BJ (cell line): Measurements from ENCODE around the gene UBE2S. TPM values are rescaled to one million over a fixed set of nuclear protein-coding genes. Genes with fewer than 3 reads are reported as not detected.

Source experiments
- CTCF ChIA-PET: fragments of 350-600 bp; formaldehyde crosslinking; extraction: SDS; loops from one replicate; lab custom pipeline; 2021; ENCODE audit warnings: antibody characterized with exemption, inconsistent platforms; lab: Yijun Ruan, JAX
- POLR2A ChIA-PET: fragments of 300-600 bp; sonication (Branson Sonifier 250); formaldehyde crosslinking; extraction: SDS; loops from one replicate; lab custom pipeline; 2021; ENCODE audit warnings: antibody characterized with exemption; lab: Charles Lee
- DNase-seq: peaks from one replicate; pipeline ENCODE4 v3.0.0-alpha.2; 2011; ENCODE audit warnings: low read depth
- H3K27me3 ChIP-seq: 2 replicates; pipeline ENCODE4 v1.6.0; 2011; ENCODE audit warnings: low read length; ENCODE audit not compliant: control insufficient read depth, insufficient read depth
- H3K36me3 ChIP-seq: 2 replicates; pipeline ENCODE4 v1.5.1; 2011; ENCODE audit warnings: low read length; ENCODE audit not compliant: control insufficient read depth, insufficient read depth
- H3K4me3 ChIP-seq: 2 replicates; pipeline ENCODE4 v1.5.1; 2011; ENCODE audit warnings: low read depth, mild to moderate bottlenecking, control low read depth, low read length
- polyA plus RNA-seq: library from polyadenylated mRNA; depleted of rRNA; stranded (reverse); fragments of >200 nt; gene quantifications from 2 replicates; pipeline ENCODE4 v1.2.3, GENCODE V29; 2011
- TF ChIP-seq, protein P1 (sequence below): IDR thresholded peaks from 2 replicates; pipeline ENCODE4 v1.5.1; 2011; ENCODE audit warnings: low read depth, mild to moderate bottlenecking, control low read depth, inconsistent platforms, low read length, moderate library complexity; ENCODE audit not compliant: insufficient read depth

The UBE2S gene
- polyA plus RNA-seq, 1 experiment = 79.4 TPM

DNA sequence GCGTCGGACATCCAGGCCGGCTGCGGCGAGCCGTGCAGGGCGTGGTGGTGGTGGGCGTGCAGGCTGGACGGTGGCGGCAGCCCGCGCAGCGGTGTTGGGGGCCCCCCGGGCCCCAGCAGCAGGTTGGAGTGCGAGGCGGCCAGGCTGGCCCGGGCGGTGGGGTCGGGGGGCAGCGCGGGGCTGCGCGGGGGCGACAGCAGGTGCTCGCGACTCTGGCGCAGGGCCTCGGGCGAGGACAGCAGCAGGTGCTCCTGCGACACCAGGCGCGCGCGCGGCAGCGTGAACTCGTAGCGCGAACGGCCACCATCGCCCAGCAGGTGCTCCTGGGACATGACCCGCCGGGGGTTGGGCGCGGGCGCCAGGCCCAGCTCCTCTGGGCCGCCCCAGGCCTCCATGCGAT, 25.7 kb upstream of the UBE2S start:
- TF ChIP-seq, protein P1, sequence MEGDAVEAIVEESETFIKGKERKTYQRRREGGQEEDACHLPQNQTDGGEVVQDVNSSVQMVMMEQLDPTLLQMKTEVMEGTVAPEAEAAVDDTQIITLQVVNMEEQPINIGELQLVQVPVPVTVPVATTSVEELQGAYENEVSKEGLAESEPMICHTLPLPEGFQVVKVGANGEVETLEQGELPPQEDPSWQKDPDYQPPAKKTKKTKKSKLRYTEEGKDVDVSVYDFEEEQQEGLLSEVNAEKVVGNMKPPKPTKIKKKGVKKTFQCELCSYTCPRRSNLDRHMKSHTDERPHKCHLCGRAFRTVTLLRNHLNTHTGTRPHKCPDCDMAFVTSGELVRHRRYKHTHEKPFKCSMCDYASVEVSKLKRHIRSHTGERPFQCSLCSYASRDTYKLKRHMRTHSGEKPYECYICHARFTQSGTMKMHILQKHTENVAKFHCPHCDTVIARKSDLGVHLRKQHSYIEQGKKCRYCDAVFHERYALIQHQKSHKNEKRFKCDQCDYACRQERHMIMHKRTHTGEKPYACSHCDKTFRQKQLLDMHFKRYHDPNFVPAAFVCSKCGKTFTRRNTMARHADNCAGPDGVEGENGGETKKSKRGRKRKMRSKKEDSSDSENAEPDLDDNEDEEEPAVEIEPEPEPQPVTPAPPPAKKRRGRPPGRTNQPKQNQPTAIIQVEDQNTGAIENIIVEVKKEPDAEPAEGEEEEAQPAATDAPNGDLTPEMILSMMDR = no peak
- H3K4me3 ChIP-seq = no peak overlapping the region
- ChIA-PET CTCF (no interaction called here), POLR2A (no interaction called here)
- H3K36me3 ChIP-seq = no peaks in the 10 kb centered on the region
- H3K27me3 ChIP-seq = no peaks in the 10 kb centered on the region
- DNase-seq = no peak

DNA sequence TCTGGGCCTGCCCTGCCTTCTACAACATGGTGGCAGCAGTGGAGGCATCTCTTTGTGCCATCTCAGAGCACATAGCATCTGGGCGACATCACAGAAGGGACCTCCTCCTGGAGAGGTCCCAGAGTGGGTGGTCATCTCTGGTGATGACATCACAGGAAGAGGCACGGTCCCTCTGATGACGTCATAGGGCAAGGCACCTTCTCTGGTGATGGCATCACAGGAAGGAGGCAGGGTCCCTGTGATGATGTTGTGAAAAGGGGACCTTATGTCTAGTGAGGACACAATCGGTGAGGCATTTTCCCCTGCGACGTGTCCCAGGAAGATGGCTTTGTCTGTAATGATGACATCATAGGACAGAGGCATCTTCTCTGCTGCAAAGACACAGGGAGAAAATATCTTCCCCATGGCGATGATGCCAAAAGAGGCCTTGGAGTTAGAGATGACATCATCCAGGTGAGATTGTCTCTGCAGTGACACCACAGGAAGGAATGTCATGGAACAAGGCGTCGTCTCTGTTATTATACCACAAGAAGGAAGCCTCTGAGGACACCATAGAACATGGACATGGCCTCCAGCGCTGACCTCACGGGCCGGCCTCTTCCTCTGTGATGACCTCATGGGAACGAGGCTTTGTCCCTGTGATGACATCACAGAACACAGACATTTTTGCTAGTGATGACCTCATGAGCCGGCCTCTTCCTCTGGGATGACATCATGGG, 24.8 kb upstream of the UBE2S start:
- no peaks in the 10 kb centered on the region for H3K36me3 ChIP-seq
- no peak overlapping the region for H3K4me3 ChIP-seq
- no peak for DNase-seq
- TF ChIP-seq, protein P1 = no peak
- H3K27me3 ChIP-seq = no peaks in the 10 kb centered on the region
- ChIA-PET CTCF (interaction anchor here (0.8 kb wide), 1 partner anchor 15 kb away, joined by 3 read pairs; no protein-coding TSS in a partner anchor), POLR2A (no interaction called here)

DNA sequence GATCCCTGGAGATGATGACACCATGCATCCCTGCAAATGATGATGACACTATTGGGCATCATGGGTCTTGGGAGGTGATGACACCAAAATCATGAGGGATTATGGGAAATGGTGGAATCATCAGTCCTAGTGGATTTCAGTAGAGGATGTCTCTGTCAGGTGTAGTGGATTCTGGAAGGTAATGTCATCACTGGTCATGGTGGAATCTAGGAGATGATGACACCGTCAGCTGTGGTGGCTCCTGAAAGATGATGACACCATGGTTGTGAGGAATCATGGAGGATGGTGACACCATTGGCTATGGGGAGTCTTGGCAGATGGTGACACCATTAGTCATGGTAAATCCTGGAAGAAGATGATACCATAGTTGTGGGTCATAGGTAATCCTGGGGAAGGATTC, 23.6 kb upstream of the UBE2S start:
- Histone ChIP-seq H3K4me3 (no peak overlapping the region), H3K36me3 (no peaks in the 10 kb centered on the region), H3K27me3 (no peaks in the 10 kb centered on the region; the same call in 1 of the 2 replicates)
- TF ChIP-seq, protein P1 = no peak
- no peak for DNase-seq
- ChIA-PET POLR2A (no interaction called here), CTCF (no interaction called here)

DNA sequence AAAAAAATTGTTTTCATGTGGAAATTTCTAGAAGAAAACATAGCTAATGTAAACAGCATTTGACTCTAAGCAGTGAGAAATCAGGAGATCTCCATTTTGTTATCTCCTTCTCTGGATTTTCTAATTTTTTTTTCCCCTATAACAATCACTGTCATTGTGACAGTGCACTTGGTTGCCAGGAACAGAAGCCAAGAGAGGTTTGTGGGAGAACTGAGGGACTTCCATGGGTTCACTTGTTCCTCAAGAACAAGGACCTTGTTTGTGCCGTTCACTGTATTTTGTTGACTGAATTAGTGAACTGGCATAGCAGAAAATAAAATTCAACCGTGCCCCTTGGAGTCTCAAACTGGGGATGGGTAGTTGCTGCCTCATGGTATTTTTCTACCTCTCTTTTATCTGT, 18.5 kb upstream of the UBE2S start:
- POLR2A ChIA-PET = no interaction called here
- TF ChIP-seq, protein P1 = no peak
- H3K4me3 ChIP-seq = no peak overlapping the region
- no peak for DNase-seq
- H3K27me3 ChIP-seq = peaks cover 6% of the 10 kb centered on the region
- H3K36me3 ChIP-seq = no peaks in the 10 kb centered on the region
- CTCF ChIA-PET = interaction anchor here (0.6 to 2.0 kb wide), 3 partner anchors 8 to 193 kb away, joined by 4 to 7 read pairs (median 5); no protein-coding TSS in a partner anchor

DNA sequence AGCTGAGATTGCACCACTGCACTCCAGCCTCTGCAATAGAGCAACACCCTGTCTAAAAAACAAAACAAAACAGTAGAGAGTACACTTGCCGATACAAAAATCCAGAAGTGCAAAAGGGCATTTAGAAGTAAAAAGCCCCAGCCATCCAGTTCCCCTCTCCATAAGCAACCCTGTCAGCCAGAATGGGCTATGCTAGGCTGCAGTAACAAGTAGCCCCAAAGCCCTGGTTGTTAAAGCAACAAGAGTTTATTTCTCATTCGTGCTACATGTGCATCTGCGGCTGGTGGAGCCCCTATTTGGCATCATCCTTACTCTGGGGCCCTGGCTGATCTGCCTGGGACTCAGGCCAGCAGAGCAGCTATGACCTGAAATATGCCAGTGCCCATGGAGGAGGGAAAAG, 16.9 kb upstream of the UBE2S start:
- DNase-seq = no peak
- Histone ChIP-seq H3K36me3 (no peaks in the 10 kb centered on the region), H3K4me3 (no peak overlapping the region), H3K27me3 (peaks cover 6% of the 10 kb centered on the region)
- POLR2A ChIA-PET = no interaction called here
- CTCF ChIA-PET = interaction anchor here (0.6 to 2.0 kb wide), 4 partner anchors 13 to 123 kb away, joined by 3 to 9 read pairs (median 3); no protein-coding TSS in a partner anchor
- TF ChIP-seq, protein P1 = no peak
